Measurements from ENCODE around the gene DRC7. TPM values are rescaled to one million over a fixed set of nuclear protein-coding genes. Genes with fewer than 3 reads are reported as not detected.

DRC7 gene
- total RNA-seq, 2 donors from 2014 or later, result 1.6 to 1.8 TPM

DNA sequence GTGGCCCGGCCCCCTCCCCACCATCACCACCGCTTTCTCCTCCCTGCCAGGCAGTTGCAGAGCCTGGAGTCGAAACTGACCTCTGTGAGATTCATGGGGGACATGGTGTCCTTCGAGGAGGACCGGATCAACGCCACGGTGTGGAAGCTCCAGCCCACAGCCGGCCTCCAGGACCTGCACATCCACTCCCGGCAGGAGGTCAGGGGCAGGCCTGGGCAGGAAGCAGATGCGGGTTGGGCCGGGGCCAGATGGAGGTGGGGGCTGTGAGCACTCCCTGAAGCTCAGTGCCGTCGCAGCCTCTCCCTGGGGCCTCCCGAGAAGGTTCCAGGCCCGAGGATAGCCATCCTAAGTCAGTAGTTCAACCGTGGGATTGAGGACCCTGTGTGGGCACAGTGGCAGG is 40.7 kb upstream of the DRC7 start:
- Histone ChIP-seq H3K9ac (ENCODE audit: extremely low read depth, low read length, poor library complexity, severe bottlenecking) (no peak overlapping the region), H3K4me3 (ENCODE audit: low read length) (no peak overlapping the region), H3K27ac (ENCODE audit: low read depth, low read length) (peak overlapping the region; percentile 22), H3K36me3 (ENCODE audit: control insufficient read depth, insufficient read depth, low read length) (no peaks in the 10 kb centered on the region), H3K27me3 (ENCODE audit: control insufficient read depth, insufficient read depth, low read length, poor library complexity, severe bottlenecking) (no peaks in the 10 kb centered on the region), H3K9me3 (ENCODE audit: control insufficient read depth, low read length) (no peaks in the 10 kb centered on the region), H3K4me1 (ENCODE audit: control insufficient read depth, insufficient read depth, low read length) (no peaks in the 10 kb centered on the region)
- WGBS, 2 experiments (ENCODE audit: insufficient coverage in 1 of 2, insufficient read length in 1 of 2), result 87 to 88% methylated on average over 12 to 16 of the region's 16 CpGs
- Mint-ChIP-seq H3K9me3 (no peaks in the 10 kb centered on the region), H3K4me1 (peaks cover 6% of the 10 kb centered on the region), H3K27ac (no peak overlapping the region), H3K27me3 (ENCODE audit: insufficient read depth) (peaks cover 3% of the 10 kb centered on the region), H3K36me3 (ENCODE audit: low read depth) (no peaks in the 10 kb centered on the region), H3K4me3 (no peak overlapping the region)
- DNase-seq, result no peak
- TF ChIP-seq, protein P1, sequence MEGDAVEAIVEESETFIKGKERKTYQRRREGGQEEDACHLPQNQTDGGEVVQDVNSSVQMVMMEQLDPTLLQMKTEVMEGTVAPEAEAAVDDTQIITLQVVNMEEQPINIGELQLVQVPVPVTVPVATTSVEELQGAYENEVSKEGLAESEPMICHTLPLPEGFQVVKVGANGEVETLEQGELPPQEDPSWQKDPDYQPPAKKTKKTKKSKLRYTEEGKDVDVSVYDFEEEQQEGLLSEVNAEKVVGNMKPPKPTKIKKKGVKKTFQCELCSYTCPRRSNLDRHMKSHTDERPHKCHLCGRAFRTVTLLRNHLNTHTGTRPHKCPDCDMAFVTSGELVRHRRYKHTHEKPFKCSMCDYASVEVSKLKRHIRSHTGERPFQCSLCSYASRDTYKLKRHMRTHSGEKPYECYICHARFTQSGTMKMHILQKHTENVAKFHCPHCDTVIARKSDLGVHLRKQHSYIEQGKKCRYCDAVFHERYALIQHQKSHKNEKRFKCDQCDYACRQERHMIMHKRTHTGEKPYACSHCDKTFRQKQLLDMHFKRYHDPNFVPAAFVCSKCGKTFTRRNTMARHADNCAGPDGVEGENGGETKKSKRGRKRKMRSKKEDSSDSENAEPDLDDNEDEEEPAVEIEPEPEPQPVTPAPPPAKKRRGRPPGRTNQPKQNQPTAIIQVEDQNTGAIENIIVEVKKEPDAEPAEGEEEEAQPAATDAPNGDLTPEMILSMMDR (conservative IDR thresholded peaks at IDR 0.05), result no peak

DNA sequence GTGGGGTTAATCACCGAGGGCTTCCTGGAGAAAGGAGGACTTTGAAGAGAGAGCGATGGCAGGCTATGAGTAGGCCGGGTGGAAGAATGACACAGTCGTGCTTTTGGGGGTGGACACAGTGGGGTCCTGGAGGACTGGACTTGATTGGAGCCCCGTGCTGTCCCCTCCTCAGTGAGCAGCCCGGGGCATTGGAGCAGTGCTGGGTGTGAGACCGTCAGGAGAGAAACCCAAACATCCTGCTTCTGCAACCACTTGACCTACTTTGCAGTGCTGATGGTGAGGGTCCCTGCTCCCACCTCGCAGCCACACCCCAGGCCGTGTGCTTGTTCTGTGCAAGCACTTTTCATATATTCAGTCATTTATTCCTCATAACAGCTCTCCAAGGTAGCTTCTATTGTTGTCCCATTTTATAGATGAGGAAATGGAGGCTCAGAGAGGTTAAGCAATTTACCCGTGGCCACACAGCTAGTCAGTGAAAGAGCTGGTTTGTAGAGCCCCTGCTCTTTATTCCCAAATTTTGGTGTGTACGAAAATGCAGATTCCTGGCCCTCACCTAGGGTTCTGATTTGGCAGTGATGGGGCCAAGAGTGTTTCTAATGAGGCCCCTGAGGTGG is 38.2 kb upstream of the DRC7 start:
- DNase-seq, result no peak

DNA sequence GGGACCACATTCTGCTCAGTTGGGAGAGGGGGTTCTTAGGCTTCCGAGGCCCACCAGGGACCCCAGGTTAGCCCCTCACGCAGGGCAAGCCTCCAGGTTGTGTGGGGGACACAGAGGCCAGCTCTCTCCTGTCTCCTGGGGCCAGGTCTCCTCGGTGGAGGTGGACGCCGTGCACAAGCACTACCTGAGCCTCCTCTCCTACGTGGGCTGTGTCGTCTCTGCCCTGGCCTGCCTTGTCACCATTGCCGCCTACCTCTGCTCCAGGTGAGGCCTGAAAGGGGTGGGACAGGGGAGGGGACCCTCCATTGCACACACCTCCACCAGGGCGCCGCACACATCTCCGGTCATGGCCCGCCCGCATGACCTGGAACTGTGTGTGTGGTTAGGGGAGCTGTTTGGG is 37.4 kb upstream of the DRC7 start:
- H3K9me3 Mint-ChIP-seq, result no peaks in the 10 kb centered on the region
- Histone ChIP-seq H3K9me3 (ENCODE audit: control insufficient read depth, low read length) (no peaks in the 10 kb centered on the region), H3K27me3 (ENCODE audit: control insufficient read depth, insufficient read depth, low read length, poor library complexity, severe bottlenecking) (no peaks in the 10 kb centered on the region), H3K4me1 (ENCODE audit: control insufficient read depth, insufficient read depth, low read length) (no peaks in the 10 kb centered on the region), H3K27ac (ENCODE audit: low read depth, low read length) (no peak overlapping the region), H3K36me3 (ENCODE audit: control insufficient read depth, insufficient read depth, low read length) (no peaks in the 10 kb centered on the region), H3K4me3 (ENCODE audit: low read length) (no peak overlapping the region), H3K9ac (ENCODE audit: extremely low read depth, low read length, poor library complexity, severe bottlenecking) (no peak overlapping the region)
- peaks cover 3% of the 10 kb centered on the region for H3K27me3 Mint-ChIP-seq (ENCODE audit: insufficient read depth)
- DNase-seq, result no peak
- H3K4me1 Mint-ChIP-seq, result peaks cover 3% of the 10 kb centered on the region
- no peaks in the 10 kb centered on the region for H3K36me3 Mint-ChIP-seq (ENCODE audit: low read depth)
- no peak overlapping the region for H3K4me3 Mint-ChIP-seq
- TF ChIP-seq, protein P1 (conservative IDR thresholded peaks at IDR 0.05), result no peak
- no peak overlapping the region for H3K27ac Mint-ChIP-seq
- 92 to 93% methylated on average over 4 to 13 of the region's 13 CpGs for whole genome bisulfite sequencing, 2 experiments (ENCODE audit: insufficient coverage in 1 of 2, insufficient read length in 1 of 2)

More for the DNA sequence above, 38.2 kb upstream of the DRC7 start:
- no peaks in the 10 kb centered on the region for H3K9me3 Mint-ChIP-seq
- no peaks in the 10 kb centered on the region for H3K36me3 Mint-ChIP-seq (ENCODE audit: low read depth)
- no peak overlapping the region for H3K4me3 ChIP-seq (ENCODE audit: low read length)
- no peaks in the 10 kb centered on the region for H3K4me1 ChIP-seq (ENCODE audit: control insufficient read depth, insufficient read depth, low read length)
- H3K9me3 ChIP-seq (ENCODE audit: control insufficient read depth, low read length), result no peaks in the 10 kb centered on the region
- peaks cover 3% of the 10 kb centered on the region for H3K27me3 Mint-ChIP-seq (ENCODE audit: insufficient read depth)
- no peak overlapping the region for H3K27ac Mint-ChIP-seq
- no peaks in the 10 kb centered on the region for H3K36me3 ChIP-seq (ENCODE audit: control insufficient read depth, insufficient read depth, low read length)
- no peak overlapping the region for H3K27ac ChIP-seq (ENCODE audit: low read depth, low read length)
- H3K4me1 Mint-ChIP-seq, result peaks cover 4% of the 10 kb centered on the region
- no peaks in the 10 kb centered on the region for H3K27me3 ChIP-seq (ENCODE audit: control insufficient read depth, insufficient read depth, low read length, poor library complexity, severe bottlenecking)
- WGBS, 2 experiments (ENCODE audit: insufficient coverage in 1 of 2, insufficient read length in 1 of 2), result 84 to 94% methylated on average over 6 to 11 of the region's 11 CpGs
- H3K9ac ChIP-seq (ENCODE audit: extremely low read depth, low read length, poor library complexity, severe bottlenecking), result no peak overlapping the region
- TF ChIP-seq, protein P1 (conservative IDR thresholded peaks at IDR 0.05), result no peak
- H3K4me3 Mint-ChIP-seq, result no peak overlapping the region
